NCI-H1436 (cell line): ENCODE data around the gene TMC1.

Experiments used
- DNase-seq: peaks from one replicate; lab custom pipeline; 2025; lab: John Stamatoyannopoulos, UW

The TMC1 gene

GRCh38 chr9:72874344-72874743, 352.9 kb downstream of the TMC1 start:
- DNase-seq: no peak

DNA sequence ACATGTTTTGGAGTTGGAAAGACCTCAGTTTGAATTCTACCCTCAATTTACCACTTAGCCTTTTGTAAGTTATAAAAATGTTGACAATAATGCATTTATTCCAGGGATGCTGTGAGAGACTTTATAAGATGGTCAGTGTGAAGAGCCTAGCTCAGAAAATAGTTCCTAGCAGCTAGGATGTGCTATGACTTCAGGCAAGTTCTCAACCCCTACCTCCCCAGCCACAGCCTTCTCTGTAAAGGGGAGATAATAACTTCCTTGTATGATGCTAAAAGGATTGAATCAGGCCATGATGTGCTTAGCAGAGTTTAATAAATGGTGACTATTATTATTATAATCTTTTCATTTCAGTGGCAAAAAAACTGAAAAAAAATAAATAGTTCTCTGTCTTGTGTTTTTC, 353.8 kb downstream of the TMC1 start:
- no peak for DNase-seq

- DNase-seq: no peak
Measured at GRCh38 chr9:72880821-72881220, 359.4 kb downstream of the TMC1 start.

- DNase-seq: no peak
Measured at GRCh38 chr9:72882117-72882775, 360.8 kb downstream of the TMC1 start.

DNA sequence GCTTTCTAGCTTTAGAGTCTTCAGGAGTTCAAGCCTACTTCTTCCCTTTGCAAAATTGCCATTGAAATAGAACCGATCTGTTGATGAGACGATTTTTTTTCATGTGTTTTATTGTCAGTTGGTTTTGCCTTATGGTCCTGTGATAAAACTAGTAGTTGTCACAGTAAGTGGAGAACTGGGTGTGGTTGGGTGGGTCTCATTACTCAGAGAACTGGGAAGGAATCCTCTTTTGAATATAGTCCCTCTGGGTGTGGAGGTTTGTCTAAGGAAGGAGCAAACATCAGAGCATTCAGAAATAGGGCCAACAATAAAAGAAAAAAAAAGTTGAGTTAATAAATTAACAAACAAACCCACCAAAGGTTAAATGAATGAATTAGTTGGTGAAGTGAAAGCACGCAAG, 362.5 kb downstream of the TMC1 start:
- no peak for DNase-seq

DNA sequence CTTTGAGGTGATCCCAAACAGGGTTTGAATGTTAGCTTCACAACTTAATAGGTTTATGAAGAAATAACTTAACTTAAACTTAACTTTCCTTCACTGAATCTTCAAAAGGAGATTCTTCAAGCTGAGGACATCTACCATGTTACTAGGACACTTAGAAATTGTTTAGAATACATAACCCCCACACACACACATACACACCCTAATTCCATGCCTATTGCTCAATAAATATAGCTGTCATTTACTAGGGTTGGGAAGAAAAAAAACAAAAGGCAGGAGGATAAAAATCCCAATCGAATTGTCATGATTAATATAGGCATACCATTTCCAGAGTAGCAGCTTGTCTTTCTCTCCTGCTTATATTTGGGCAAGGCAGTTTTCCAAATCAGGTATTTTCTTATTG, 363.1 kb downstream of the TMC1 start:
- DNase-seq: no peak
